Middle frontal gyrus (tissue), 1 donor: ENCODE measurements around the gene KRT40.
"Not testable (repeated sequence)": the region's sequence is repeated elsewhere in the genome, so short reads cannot be mapped to it uniquely, and the experiment has no call there.

Source experiments
- DNase-seq: peaks from one replicate; pipeline ENCODE4 v3.0.0-alpha.2; 2015; ENCODE audit warnings: low spot score; ENCODE audit errors: extremely low spot score

KRT40 gene

GRCh38 chr17:40984226-40984625, at the start of gene KRT40:
KRT40 (minus strand) TSS chr17:40984326; CDS start chr17:40984273, 53 bp downstream.
- no peak for DNase-seq

- no peak for DNase-seq
Observed at GRCh38 chr17:41029633-41030245, 45.6 kb upstream of the KRT40 start, which contains the start of gene KRTAP1-4. KRTAP1-4 (minus strand) TSS chr17:41030195; CDS start chr17:41030078, 117 bp downstream.

- DNase-seq: no peak
Observed at GRCh38 chr17:41026715-41027471, 42.8 kb upstream of the KRT40 start, which contains the start of gene KRTAP1-5. KRTAP1-5 (minus strand) TSS chr17:41027208; CDS start chr17:41027155, 53 bp downstream.

DNA sequence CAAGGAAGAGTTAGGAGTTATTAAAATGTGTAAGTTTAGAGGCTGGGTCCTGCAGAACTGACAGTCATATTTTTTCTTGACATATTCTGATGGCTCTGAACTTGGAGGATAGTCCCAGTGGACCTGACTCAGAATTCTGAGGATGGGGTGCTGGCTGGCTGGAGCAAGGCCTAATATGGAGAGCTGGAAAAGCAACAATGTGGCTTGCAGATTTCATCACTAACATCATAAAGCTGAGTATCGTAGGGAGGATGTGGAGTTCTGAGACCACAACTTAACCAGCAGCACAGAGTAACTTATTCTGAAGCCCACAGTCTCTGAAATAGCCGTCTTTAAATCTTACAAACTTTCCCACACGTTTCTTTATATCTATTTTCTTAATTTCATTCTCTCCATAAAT, 40.6 kb upstream of the KRT40 start:
- DNase-seq: no peak

DNA sequence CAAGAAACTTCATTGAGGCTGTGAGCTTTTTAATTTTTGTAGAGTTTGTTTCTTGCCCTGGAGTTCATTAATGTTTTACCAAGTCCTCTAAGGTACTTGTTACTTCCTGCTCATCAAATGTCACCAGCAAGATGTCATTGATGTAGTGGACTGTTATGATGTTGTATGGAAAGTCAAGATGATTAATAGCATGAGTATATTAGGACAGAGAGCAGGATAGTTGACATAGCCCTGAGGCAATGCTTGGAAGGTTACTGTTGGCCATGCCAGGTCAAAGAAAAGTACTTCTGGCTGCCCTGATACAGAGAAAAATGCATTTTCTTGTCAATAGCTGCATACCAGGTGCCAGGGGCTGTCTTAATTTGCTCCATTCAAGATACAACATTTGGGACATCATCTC, 36.2 kb upstream of the KRT40 start:
- no peak for DNase-seq

DNA sequence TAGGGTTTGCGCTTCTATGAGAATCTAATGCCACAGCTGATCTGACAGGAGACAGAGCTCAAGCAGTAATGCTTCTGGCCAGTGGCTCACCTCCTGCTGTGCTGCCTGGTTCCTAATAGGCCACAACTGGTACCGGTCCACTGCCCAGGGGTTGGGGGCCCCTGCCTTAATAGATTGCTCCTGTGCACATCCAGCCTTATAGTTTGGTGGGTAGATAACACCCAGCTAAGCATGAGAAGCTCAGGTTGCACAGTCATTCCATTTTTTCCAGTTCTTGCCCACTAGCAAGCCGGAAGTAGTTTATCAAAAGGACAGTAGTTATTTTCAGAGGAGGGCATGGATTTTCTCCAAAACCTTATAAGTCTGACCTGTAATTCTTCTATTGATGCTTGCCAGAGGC, 35.3 kb upstream of the KRT40 start:
- DNase-seq: no peak

DNA sequence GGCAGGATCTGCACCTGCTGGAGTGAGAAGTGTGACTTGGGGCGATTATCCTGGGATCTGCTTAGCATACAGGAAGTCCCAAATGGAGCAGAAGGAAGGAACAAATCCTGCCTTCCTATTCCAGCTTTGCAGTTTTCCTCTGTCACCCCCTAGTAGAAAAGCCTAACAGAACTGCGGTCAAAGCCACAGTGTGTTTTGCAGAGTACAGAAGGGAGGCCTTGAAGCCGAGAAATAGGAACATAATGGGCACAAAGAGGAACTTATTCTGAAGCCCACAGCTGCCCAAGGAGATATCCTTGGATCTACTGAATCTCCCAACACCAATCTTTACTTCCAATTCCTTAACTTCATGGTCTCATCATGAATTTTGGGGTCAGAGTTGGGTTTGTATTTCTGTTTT, 34.4 kb upstream of the KRT40 start:
- no peak for DNase-seq

- no peak for DNase-seq
Observed at GRCh38 chr17:41016578-41017215, 32.6 kb upstream of the KRT40 start.

- DNase-seq: no peak
Observed at GRCh38 chr17:41015454-41015853, 31.3 kb upstream of the KRT40 start.

GRCh38 chr17:41013606-41014005, 29.5 kb upstream of the KRT40 start:
- no peak for DNase-seq

DNA sequence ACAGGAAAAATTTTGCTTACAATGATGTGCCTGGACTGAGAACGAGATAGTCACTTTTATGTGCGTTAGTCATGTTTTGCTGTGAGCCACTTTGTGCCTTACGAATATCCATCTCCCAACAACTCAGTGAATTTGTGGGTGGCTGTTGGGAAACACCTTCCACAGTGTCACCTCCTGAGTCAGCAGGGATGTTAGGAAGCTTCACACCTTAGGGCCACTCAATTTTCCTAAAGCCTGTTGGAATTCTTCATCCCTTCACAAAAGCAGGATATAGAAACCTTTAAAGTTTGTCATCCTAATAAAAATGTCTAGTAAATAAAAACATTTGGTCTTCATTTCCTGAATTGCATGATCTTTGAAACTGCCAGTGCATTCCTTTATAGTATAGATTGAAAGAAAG, 29.1 kb upstream of the KRT40 start:
- no peak for DNase-seq

DNA sequence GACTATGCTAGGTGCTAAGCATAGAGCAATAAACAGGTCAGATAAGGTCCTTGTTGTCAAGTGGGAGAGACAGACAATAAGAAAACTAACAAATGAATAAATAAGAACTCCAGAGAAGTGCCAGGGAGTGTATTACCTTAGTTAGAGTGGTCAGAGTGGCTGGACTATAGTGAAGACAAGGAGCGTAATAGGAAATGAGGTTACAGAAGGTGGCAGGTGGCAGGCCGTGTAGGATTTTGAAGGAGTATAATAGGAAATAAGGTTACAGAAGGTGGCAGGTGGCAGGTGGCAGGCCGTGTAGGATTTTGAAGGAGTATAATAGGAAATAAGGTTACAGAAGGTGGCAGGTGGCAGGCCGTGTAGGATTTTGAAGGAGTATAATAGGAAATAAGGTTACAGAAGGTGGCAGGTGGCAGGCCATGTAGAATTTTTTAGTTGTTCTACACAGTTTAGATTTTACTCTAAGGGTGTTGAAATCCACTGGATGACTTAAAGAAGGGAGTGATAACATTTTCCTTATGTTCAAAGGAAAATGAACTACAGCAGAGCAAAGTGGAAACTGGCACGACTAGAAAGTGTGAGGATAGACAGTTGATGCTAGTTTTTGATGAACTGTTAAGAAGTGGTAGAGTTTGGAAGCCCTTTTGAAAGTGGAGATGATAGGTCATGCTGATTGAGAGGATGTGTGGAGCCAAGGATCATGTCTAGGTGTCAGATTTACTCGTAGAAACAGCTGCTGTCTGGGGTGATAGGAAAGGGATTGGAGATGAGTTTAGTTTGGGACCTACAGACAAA, 28.4 kb upstream of the KRT40 start:
- no peak for DNase-seq

DNA sequence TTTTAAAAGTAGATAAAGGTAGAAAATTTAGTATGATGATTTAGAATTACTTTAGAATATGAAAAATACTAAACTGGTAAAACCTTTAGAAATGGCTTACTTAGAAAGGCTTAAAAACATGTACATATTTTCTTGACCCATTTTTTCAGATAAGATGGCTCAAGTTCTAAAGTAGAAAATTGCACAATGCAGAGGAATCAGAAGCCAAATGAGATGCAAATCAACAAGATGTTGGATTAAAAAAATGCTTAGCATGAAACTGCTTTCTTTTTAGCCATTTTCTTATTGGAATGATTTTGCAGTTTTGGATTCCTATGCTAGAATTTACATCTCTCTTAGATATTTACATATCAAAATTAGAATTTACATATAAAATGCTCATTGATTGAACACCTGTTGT, 26.3 kb upstream of the KRT40 start:
- DNase-seq: no peak

DNA sequence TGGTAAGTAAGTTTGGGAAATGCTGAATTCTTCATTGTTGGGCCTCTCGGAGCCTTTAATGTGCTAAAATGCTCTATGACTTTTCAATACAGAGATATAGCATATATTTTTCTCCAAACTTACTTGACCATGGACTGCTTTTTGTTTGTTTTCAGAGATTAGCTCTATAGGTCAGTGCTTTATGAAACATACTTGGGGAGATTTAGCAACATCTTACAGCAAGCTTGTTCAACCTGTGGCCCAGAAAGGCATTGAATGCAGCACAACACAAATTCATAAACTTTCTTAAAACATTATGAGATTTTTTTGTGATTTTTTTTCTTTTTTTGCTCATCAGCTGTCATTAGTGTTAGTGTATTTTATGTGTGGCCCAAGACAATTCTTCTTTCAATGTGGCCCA, 25.8 kb upstream of the KRT40 start:
- no peak for DNase-seq

DNA sequence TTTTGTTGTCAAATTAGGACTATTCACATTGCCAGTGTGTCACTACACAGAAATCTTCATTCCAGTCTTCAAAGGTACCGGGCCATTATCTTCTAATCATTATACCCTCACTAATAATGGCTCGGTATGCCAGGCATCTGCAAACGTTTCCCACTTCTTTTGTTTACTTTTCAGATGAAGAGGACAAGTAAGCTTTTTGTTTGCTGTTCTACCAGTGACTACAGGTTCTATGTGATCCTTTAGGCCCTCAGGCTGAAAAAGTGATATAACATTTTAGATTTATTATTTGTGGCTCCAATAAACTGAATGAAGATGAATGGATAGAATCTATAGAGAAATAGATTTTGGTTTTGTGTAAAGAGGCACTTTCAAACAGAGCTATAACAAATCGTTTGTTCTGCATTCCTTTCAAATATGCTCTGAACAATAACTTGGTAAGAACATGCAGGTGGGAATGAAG, 25.2 kb upstream of the KRT40 start:
- DNase-seq: no peak

DNA sequence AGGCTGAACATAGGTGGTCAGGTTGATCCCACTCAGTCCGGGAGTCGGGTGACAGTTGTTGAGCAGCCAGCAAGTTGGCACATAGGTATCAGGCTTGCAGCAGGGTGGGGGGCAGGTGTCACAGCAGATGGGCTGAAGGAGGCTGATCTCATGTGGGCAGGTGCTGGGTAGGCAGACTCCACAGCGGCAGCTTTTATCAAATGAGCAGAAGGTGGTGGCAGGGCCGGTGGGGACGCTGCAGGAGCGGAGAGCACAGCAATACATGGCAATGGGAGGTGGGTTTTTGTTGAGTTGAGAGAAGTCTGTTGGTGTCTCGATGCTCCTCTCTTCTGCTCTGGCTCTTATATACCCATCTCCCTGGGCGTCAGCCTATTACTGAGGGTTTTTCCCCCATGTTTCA, 24.7 kb upstream of the KRT40 start, which contains the start of gene KRTAP3-1:
Gene KRTAP3-1 (minus strand): TSS at position 318 of the 400 bp plus-strand sequence. CDS start 54 bp downstream, at position 264.
- DNase-seq: no peak

DNA sequence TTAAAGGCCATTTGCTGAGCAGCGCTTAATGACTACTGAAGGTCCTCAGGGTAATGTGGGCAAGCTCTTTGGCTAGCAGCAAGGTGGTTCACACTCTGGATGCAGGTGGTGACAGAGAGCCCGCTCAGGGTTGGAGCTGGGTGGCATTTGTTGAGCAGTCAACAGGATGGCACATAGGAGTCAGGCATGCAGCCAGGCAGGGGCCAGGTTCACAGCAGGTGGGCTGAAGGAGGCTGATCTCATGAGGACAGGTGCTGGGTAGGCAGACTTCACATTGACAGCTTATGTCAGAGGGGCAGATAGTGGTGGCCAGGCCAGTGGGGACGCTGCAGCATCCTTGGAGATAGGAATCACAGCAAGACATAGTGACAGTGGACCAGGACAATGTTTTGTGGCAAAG, 20.3 kb upstream of the KRT40 start:
- no peak for DNase-seq

GRCh38 chr17:41003926-41004325, 19.8 kb upstream of the KRT40 start:
- no peak for DNase-seq

DNA sequence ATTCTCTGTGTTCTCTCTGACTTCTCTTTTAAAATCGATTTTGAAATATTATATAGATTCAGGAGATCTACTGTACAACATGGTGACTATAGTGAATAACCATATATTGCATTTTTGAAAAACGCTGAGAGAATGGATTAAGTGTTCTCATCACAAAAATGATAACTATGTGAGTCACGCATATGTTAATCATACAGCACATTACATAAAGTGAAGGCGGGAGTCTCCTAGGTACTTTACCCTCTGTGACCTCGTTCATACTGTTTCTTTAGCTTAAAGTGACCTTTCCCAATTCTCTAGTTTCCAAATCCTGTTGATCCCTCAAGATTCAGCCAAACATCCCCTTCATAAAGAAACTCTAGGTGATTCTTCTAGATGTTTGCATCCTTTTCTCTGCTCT, 18.7 kb upstream of the KRT40 start:
- DNase-seq: no peak

- DNase-seq: no peak
Observed at GRCh38 chr17:41001795-41002194, 17.7 kb upstream of the KRT40 start.

- DNase-seq: not testable (repeated sequence)
Observed at GRCh38 chr17:40999563-40999962, 15.4 kb upstream of the KRT40 start, which contains the start of gene KRTAP3-2. KRTAP3-2 (minus strand) TSS chr17:40999906; CDS start chr17:40999853, 53 bp downstream.
